Endothelial cell of umbilical vein (primary cell): ENCODE results near the gene PHC1. TPM values are rescaled to one million over a fixed set of nuclear protein-coding genes. Genes with fewer than 3 reads are reported as not detected.

Experiments used
- BruUV-seq: library from RNA; stranded (reverse); fragments of 400-500 nt; replicated peaks from 2 replicates; lab custom pipeline; 2021; lab: Mats Ljungman, UMichigan
- CTCF ChIA-PET: fragments of 300-600, 350-600 bp; sonication (Branson Sonifier 250); formaldehyde crosslinking; loops from one replicate; lab custom pipeline; 2021; ENCODE audit warnings: antibody characterized with exemption, inconsistent platforms; lab: Charles Lee
- POLR2A ChIA-PET: fragments of 300-600, 350-600 bp; sonication (Branson Sonifier 250); formaldehyde crosslinking; loops from one replicate; lab custom pipeline; 2021; ENCODE audit warnings: antibody characterized with exemption, inconsistent platforms; lab: Charles Lee
- DNase-seq: peaks from one replicate; pipeline ENCODE4 v3.0.0-alpha.2; 2011; ENCODE audit warnings: low read depth, low spot score
- FAIRE-seq: peaks from 2 replicates; lab custom pipeline; 2011; peaks lifted over from hg19 to GRCh38; lab: Jason Lieb, UNC
- H2AFZ ChIP-seq: 2 replicates; pipeline ENCODE4 v1.6.0; 2012; ENCODE audit warnings: low read depth, low read length, control low read depth, inconsistent platforms
- H3K27ac ChIP-seq: 2 replicates; pipeline ENCODE4 v1.5.1; 2011; ENCODE audit warnings: low read depth, mild to moderate bottlenecking, control low read depth, low read length, moderate library complexity; ENCODE audit not compliant: insufficient read depth
- H3K27me3 ChIP-seq, 2 experiments: 2 replicates each; pipeline versions ENCODE4 v1.6.0 to v1.6.1; 2011; ENCODE audit warnings: low read length in 2 of 2, mixed read lengths in 1 of 2; ENCODE audit not compliant: control insufficient read depth in 2 of 2, insufficient read depth in 2 of 2
- H3K36me3 ChIP-seq, 2 experiments: 2 replicates in 1 of 2; 3 replicates in 1 of 2; pipeline ENCODE4 v1.5.1; 2011; ENCODE audit warnings: low read length in 2 of 2, mild to moderate bottlenecking in 1 of 2, moderate library complexity in 1 of 2; ENCODE audit not compliant: control insufficient read depth in 2 of 2, insufficient read depth in 2 of 2; ENCODE audit errors: extremely low read depth in 1 of 2
- H3K4me1 ChIP-seq: 3 replicates; pipeline ENCODE4 v1.5.1; 2011; ENCODE audit warnings: mild to moderate bottlenecking, low read length; ENCODE audit not compliant: control insufficient read depth, insufficient read depth; ENCODE audit errors: extremely low read depth
- H3K4me2 ChIP-seq: 2 replicates; pipeline ENCODE4 v1.6.1; 2011; ENCODE audit warnings: low read length, control low read depth, mixed read lengths; ENCODE audit not compliant: insufficient read depth
- H3K4me3 ChIP-seq, 3 experiments: fragments of 200-600 bp in 1 of 3; sonication (generic), shearing (Covaris generic) in 1 of 3; replicated peaks in 1 of 3; 2 replicates each; pipeline ENCODE4 v1.5.1; 2011 to 2016; ENCODE audit warnings: control low read depth in 3 of 3, low read length in 3 of 3, mild to moderate bottlenecking in 2 of 3, inconsistent platforms in 1 of 3, low read depth in 1 of 3, moderate library complexity in 1 of 3; ENCODE audit not compliant: insufficient read depth in 1 of 3
- H3K79me2 ChIP-seq: 2 replicates; pipeline ENCODE4 v1.6.0; 2012; ENCODE audit warnings: low read length, inconsistent platforms; ENCODE audit not compliant: control insufficient read depth, insufficient read depth
- H3K9ac ChIP-seq: replicated peaks from 2 replicates; pipeline ENCODE3; 2011; ENCODE audit warnings: low read length, control low read depth; ENCODE audit not compliant: insufficient read depth; ENCODE audit errors: extremely low read depth
- H3K9me1 ChIP-seq: replicated peaks from 3 replicates; pipeline ENCODE4 v1.6.0; 2011; ENCODE audit warnings: mild to moderate bottlenecking, low read length; ENCODE audit not compliant: control insufficient read depth, insufficient read depth; ENCODE audit errors: extremely low read depth
- H3K9me3 ChIP-seq: replicated peaks from 2 replicates; pipeline ENCODE4 v1.5.1; 2012; ENCODE audit warnings: low read length, inconsistent platforms; ENCODE audit not compliant: control insufficient read depth, insufficient read depth
- H4K20me1 ChIP-seq: replicated peaks from 2 replicates; pipeline ENCODE3; 2011; ENCODE audit warnings: mild to moderate bottlenecking, low read length; ENCODE audit not compliant: control insufficient read depth, insufficient read depth; ENCODE audit errors: extremely low read depth
- EZH2 ChIP-seq: IDR thresholded peaks from 2 replicates; pipeline ENCODE4 v1.6.1; 2012; ENCODE audit warnings: borderline replicate concordance, low read depth, mild to moderate bottlenecking, moderate library complexity, low read length, inconsistent platforms; ENCODE audit not compliant: severe bottlenecking
- FOS ChIP-seq: IDR thresholded peaks from 2 replicates; pipeline ENCODE4 v1.6.1; 2011; ENCODE audit warnings: mild to moderate bottlenecking, low read length, moderate library complexity, borderline replicate concordance; ENCODE audit not compliant: insufficient read depth
- GATA2 ChIP-seq: IDR thresholded peaks from 2 replicates; pipeline ENCODE4 v1.7.0; 2011; ENCODE audit warnings: low read depth, mild to moderate bottlenecking, moderate library complexity, mixed read lengths, low read length; ENCODE audit not compliant: insufficient read length, insufficient read depth
- JUN ChIP-seq: IDR thresholded peaks from 2 replicates; pipeline ENCODE4 v1.6.1; 2011; ENCODE audit warnings: borderline replicate concordance, low read depth; ENCODE audit not compliant: insufficient read length, insufficient read depth
- MYC ChIP-seq: IDR thresholded peaks from one replicate; pipeline ENCODE4 v1.6.1; 2011; ENCODE audit warnings: mild to moderate bottlenecking, low read depth, low read length
- POLR2A ChIP-seq: IDR thresholded peaks from 2 replicates; pipeline ENCODE4 v1.6.1; 2012; ENCODE audit warnings: low read depth, mild to moderate bottlenecking, control low read depth, low read length
- POLR2AphosphoS5 ChIP-seq: IDR thresholded peaks from 2 replicates; pipeline ENCODE4 v1.6.1; 2012; ENCODE audit warnings: low read depth, mild to moderate bottlenecking, control low read depth, low read length, moderate library complexity; ENCODE audit not compliant: insufficient read depth
- dilution Hi-C: fragments of 300-500 bp; cut with MboI; formaldehyde crosslinking; loops from one replicate; pipeline ENCODE4 v1.15.0; 2019; ENCODE audit warnings: low sequenced_read_pairs; ENCODE audit not compliant: extremely low pct_ligation_motif_present
- intact Hi-C: fragments of 100-400 bp; cut with micrococcal nuclease; formaldehyde crosslinking; loops from one replicate; pipeline ENCODE4 v1.10.0; 2022
- polyA plus RNA-seq, 4 experiments: library from polyadenylated mRNA; depleted of rRNA in 3 of 4; stranded (reverse) in 3 of 4; unstranded in 1 of 4; fragments of >200 nt; gene quantifications; 2 replicates each; pipeline versions ENCODE4 v1.2.1 to v1.2.3, GENCODE V29; 2011 to 2012; ENCODE audit warnings: missing spikeins in 1 of 4
- total RNA-seq: library from RNA; stranded (reverse); gene quantifications from 2 replicates; pipeline ENCODE4 v1.2.3, GENCODE V29; 2021
- TF ChIP-seq, protein P1 (sequence below), 2 donors: IDR thresholded peaks; 1 replicate in 1 of 2; 2 replicates in 1 of 2; pipeline ENCODE4 v1.5.1; 2011; ENCODE audit warnings: low read length in 2 of 2, mild to moderate bottlenecking in 2 of 2, moderate library complexity in 2 of 2, control low read depth in 1 of 2, inconsistent platforms in 1 of 2, low read depth in 1 of 2; ENCODE audit not compliant: insufficient read depth in 1 of 2; ENCODE audit errors: extremely low read depth in 1 of 2
- TF ChIP-seq, protein P2 (sequence below): IDR thresholded peaks from 2 replicates; pipeline ENCODE4 v1.6.1; 2011; ENCODE audit not compliant: insufficient read depth, insufficient read length

PHC1 gene
- total and polyA plus RNA-seq, 2 donors (not counting 3 experiments of a cell fraction or from before 2014, with no cell fraction given) = 37.3 to 66.3 TPM

DNA sequence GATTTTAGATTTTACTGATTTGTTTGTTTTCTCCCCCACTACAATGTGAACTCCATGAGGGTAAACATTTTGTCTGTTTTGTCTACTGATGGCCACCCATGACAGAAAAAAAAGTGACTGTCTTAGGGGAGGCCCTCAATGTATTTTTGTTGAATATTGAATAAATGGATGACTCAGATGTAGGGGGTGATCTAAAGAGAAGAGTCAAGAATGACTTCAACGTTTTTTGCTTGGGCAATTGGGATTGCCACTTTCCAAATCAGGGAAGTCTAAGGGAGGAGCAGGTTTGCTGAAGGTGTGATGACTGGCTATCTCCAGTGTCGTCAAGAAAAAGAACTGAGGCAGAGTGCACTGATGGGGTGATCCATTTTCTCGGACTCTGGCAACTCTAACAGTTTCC lies 10.7 kb upstream of the PHC1 start:
- intact Hi-C loops = no loop called here

More for the DNA sequence above, 10.7 kb upstream of the PHC1 start:
- TF ChIP-seq, protein P1, sequence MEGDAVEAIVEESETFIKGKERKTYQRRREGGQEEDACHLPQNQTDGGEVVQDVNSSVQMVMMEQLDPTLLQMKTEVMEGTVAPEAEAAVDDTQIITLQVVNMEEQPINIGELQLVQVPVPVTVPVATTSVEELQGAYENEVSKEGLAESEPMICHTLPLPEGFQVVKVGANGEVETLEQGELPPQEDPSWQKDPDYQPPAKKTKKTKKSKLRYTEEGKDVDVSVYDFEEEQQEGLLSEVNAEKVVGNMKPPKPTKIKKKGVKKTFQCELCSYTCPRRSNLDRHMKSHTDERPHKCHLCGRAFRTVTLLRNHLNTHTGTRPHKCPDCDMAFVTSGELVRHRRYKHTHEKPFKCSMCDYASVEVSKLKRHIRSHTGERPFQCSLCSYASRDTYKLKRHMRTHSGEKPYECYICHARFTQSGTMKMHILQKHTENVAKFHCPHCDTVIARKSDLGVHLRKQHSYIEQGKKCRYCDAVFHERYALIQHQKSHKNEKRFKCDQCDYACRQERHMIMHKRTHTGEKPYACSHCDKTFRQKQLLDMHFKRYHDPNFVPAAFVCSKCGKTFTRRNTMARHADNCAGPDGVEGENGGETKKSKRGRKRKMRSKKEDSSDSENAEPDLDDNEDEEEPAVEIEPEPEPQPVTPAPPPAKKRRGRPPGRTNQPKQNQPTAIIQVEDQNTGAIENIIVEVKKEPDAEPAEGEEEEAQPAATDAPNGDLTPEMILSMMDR (IDR thresholded peaks at IDR 0.05; ENCODE audit: extremely low read depth in 1 of 2, insufficient read depth in 1 of 2, low read depth in 1 of 2, low read length in 2 of 2) = no peak
- TF ChIP-seq POLR2A = no peak
- TF ChIP-seq JUN = no peak
- TF ChIP-seq FOS = no peak
- TF ChIP-seq GATA2 = no peak
- TF ChIP-seq EZH2 = no peak
- TF ChIP-seq, protein P2, sequence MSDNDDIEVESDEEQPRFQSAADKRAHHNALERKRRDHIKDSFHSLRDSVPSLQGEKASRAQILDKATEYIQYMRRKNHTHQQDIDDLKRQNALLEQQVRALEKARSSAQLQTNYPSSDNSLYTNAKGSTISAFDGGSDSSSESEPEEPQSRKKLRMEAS = no peak
- no peak for TF ChIP-seq MYC
- no peak for TF ChIP-seq POLR2AphosphoS5
- no TSS peak for BruUV-seq
- Histone ChIP-seq H3K4me2 (no peak overlapping the region), H3K79me2 (no peaks in the 10 kb centered on the region), H4K20me1 (no peaks in the 10 kb centered on the region), H3K9ac (no peak overlapping the region), H3K4me3 (no peak overlapping the region), H3K27ac (no peak overlapping the region), H3K27me3 (peaks cover 0 to 3% of the 10 kb centered on the region in 2 experiments), H3K4me1 (no peaks in the 10 kb centered on the region), H2AFZ (no peak overlapping the region), H3K9me1 (no peaks in the 10 kb centered on the region), H3K36me3 (no peaks in the 10 kb centered on the region), H3K9me3 (no peaks in the 10 kb centered on the region)
- CTCF ChIA-PET = no interaction called here
- dilution Hi-C loops = no loop called here
- FAIRE-seq (no peak), DNase-seq (no peak)
- POLR2A ChIA-PET = no interaction called here
